ENCODE measurements around the gene FLRT3.

Gene FLRT3

DNA sequence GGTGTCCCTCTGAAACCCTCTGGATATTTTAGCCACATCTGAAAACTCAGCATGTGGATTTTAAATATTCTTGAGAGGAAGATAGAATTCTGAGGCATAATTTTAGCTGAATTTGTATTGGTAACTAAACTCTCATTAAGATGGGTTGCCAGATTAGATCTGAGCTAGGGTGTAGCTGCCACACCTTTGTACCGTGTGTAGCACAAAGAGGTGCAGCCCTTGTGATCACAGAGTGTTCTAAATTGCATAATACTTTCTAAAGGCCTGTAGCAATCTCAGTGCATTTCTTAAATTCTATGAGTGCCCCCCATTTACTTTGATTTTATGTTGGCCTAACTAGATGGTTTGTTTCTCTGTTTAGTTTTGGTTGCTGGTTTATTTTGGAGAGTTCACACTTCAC is 53.0 kb downstream of the FLRT3 start:
- H3K4me3 ChIP-seq (ENCODE audit: low read depth, low read length): no peak overlapping the region
- TF ChIP-seq, protein P1, sequence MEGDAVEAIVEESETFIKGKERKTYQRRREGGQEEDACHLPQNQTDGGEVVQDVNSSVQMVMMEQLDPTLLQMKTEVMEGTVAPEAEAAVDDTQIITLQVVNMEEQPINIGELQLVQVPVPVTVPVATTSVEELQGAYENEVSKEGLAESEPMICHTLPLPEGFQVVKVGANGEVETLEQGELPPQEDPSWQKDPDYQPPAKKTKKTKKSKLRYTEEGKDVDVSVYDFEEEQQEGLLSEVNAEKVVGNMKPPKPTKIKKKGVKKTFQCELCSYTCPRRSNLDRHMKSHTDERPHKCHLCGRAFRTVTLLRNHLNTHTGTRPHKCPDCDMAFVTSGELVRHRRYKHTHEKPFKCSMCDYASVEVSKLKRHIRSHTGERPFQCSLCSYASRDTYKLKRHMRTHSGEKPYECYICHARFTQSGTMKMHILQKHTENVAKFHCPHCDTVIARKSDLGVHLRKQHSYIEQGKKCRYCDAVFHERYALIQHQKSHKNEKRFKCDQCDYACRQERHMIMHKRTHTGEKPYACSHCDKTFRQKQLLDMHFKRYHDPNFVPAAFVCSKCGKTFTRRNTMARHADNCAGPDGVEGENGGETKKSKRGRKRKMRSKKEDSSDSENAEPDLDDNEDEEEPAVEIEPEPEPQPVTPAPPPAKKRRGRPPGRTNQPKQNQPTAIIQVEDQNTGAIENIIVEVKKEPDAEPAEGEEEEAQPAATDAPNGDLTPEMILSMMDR (IDR thresholded peaks at IDR 0.05; ENCODE audit: low read depth, low read length): no peak

DNA sequence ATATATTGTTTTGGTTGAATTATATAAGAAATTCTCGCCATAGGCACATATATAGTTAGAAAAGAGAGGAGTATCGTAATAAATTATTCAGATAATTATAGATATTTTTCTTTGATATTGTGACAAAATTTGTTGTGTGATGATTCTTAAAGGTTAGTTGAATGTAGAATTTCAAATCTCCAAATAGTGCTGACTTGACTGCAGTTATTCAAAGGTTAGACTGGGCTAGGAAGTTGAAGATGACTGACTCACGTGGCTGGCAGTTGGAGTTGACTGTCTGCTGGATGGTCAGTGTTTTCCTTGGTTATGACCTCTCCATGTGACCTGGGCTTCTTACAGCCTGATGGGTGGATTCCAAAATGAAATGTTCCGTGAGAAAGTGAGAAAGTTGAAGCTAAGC is 55.3 kb downstream of the FLRT3 start:
- H3K4me3 ChIP-seq (ENCODE audit: low read depth, low read length): no peak overlapping the region
- TF ChIP-seq, protein P1 (IDR thresholded peaks at IDR 0.05; ENCODE audit: low read depth, low read length): no peak

All from WI38 (cell line).